ENCODE data around the gene AGTPBP1.

The AGTPBP1 gene

DNA sequence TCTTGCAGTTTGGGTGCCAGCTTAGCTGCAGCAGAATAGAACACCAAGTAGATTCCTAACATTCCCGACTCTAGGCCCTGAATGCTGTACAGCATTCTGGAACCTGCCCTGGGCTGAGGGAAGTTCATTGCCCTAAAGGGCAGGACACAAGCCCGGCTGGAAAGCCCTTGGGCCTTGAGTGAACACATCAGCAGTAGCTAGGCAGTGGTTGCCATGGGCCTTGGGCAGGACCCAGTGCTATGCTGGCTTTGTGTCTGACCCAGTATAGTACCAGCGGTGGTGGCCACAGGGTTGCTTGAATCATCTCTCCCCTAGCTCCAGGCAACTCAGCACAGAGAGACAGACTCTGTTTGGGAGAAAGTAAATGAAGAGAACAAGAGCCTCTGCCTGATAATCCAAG, 137.8 kb downstream of the AGTPBP1 start:
- peaks cover 0 to 18% (median 8%) of the 10 kb centered on the region in 3 donors for H3K36me3 ChIP-seq
- H3K4me3 ChIP-seq: no peak overlapping the region
- no peaks in the 10 kb centered on the region for H3K27me3 ChIP-seq
- TF ChIP-seq CTCF (IDR thresholded peaks at IDR 0.05): no peak
- DNase-seq: no peak
- H3K27ac ChIP-seq: no peak overlapping the region
- H3K9me3 ChIP-seq: no peaks in the 10 kb centered on the region
- no peaks in the 10 kb centered on the region for H3K4me1 ChIP-seq
- intact Hi-C loops (cut with DNase I; ENCODE audit: low total_unique reads): loop anchor here (10.0 kb wide), 1 partner anchor 1199 kb away; no protein-coding TSS in a partner anchor

- no peak overlapping the region for H3K4me3 ChIP-seq
- H3K9me3 ChIP-seq: no peaks in the 10 kb centered on the region
- intact Hi-C loops (cut with DNase I; ENCODE audit: low total_unique reads): loop anchor here (10.0 kb wide), 1 partner anchor 1198 kb away; no protein-coding TSS in a partner anchor
These were observed 139.0 kb downstream of the AGTPBP1 start for GRCh38 chr9:85602742-85603141.

GRCh38 chr9:85600675-85601263, 141.0 kb downstream of the AGTPBP1 start:
- Histone ChIP-seq H3K9me3 (no peaks in the 10 kb centered on the region), H3K36me3 (peaks cover 0 to 18% (median 8%) of the 10 kb centered on the region in 3 donors), H3K4me3 (no peak overlapping the region), H3K4me1 (no peaks in the 10 kb centered on the region), H3K27ac (no peak overlapping the region), H3K27me3 (no peaks in the 10 kb centered on the region)
- intact Hi-C loops (cut with DNase I; ENCODE audit: low total_unique reads): loop anchor here (10.0 kb wide), 1 partner anchor 1196 kb away; no protein-coding TSS in a partner anchor
- no peak for DNase-seq
- no peak for TF ChIP-seq CTCF (IDR thresholded peaks at IDR 0.05)

More at GRCh38 chr9:85602742-85603141, 139.0 kb downstream of the AGTPBP1 start:
- no peaks in the 10 kb centered on the region for H3K4me1 ChIP-seq
- no peak for TF ChIP-seq CTCF (IDR thresholded peaks at IDR 0.05)
- no peaks in the 10 kb centered on the region for H3K27me3 ChIP-seq
- peaks cover 0 to 18% (median 8%) of the 10 kb centered on the region in 3 donors for H3K36me3 ChIP-seq
- H3K27ac ChIP-seq: no peak overlapping the region
- DNase-seq: no peak

DNA sequence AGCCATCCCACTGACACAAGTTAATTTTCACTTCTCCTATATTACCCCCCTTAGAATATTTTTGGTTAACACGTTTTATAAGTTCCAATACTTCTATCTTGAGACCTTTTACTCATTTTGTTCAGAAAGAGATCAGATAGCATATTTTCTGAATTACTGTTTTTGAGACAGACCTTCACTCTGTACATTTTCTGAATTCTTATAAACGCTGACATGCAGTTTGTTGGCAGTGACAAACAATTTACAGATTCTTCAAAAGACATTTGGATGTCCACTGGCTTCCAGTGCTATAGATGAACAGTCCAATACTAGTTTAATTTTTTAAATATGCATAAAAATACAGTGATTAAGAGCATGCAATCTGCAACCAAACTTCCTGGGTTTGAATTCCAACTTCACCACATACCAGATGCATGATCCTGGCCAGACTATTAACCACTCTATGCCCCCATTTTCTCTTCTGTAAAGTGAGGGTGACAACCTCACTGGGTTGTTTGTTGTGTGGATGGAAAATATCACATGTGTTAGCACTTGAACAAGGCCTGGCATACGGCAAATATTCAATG, 142.1 kb downstream of the AGTPBP1 start:
- TF ChIP-seq CTCF (IDR thresholded peaks at IDR 0.05): no peak
- peaks cover 0 to 18% (median 8%) of the 10 kb centered on the region in 3 donors for H3K36me3 ChIP-seq
- H3K4me3 ChIP-seq: no peak overlapping the region
- H3K9me3 ChIP-seq: no peaks in the 10 kb centered on the region
- intact Hi-C loops (cut with DNase I; ENCODE audit: low total_unique reads): loop anchor here (10.0 kb wide), 1 partner anchor 1195 kb away; no protein-coding TSS in a partner anchor
- H3K27ac ChIP-seq: no peak overlapping the region
- no peaks in the 10 kb centered on the region for H3K27me3 ChIP-seq
- no peak for DNase-seq
- no peaks in the 10 kb centered on the region for H3K4me1 ChIP-seq

DNA sequence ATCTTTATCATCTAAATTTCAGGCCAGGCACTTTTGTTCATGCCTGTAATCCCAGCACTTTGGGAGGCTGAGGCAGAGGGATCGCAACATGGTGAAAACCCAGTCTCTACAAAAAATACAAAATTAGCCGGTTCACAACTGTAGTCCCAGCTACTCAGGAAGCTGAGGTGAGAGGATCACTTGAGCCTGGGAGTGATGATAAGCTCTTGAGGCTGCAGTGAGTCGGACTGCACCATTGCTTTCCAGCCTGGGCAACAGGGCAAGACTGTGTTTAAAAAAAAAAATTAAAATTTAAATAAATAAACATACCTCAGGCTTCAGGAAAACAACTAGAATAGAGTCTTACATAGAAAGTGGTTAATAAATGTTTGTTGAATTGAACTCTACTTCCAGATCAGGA, 147.4 kb downstream of the AGTPBP1 start:
- no peak for TF ChIP-seq CTCF (IDR thresholded peaks at IDR 0.05)
- Histone ChIP-seq H3K9me3 (no peaks in the 10 kb centered on the region), H3K36me3 (peaks cover 0 to 4% (median 0%) of the 10 kb centered on the region in 3 donors), H3K4me3 (no peak overlapping the region), H3K27ac (no peak overlapping the region), H3K4me1 (no peaks in the 10 kb centered on the region), H3K27me3 (no peaks in the 10 kb centered on the region)
- intact Hi-C loops (cut with DNase I; ENCODE audit: low total_unique reads): no loop called here
- no peak for DNase-seq
